HEK293 (cell line): ENCODE results near the gene OLFM1.

Experiments
- CTCF ChIA-PET: fragments of 350-600 bp; formaldehyde crosslinking; extraction: SDS; loops from one replicate; lab custom pipeline; 2021; ENCODE audit warnings: antibody characterized with exemption; lab: Yijun Ruan, JAX
- POLR2A ChIA-PET: fragments of 300-600 bp; formaldehyde crosslinking; extraction: SDS; loops from one replicate; lab custom pipeline; 2020; ENCODE audit warnings: antibody characterized with exemption, inconsistent platforms; lab: Yijun Ruan, JAX
- H3K27ac ChIP-seq: fragments of 200-500 bp; sonication (Bioruptor generic); 2 replicates; pipeline ENCODE4 v1.5.1; 2014; ENCODE audit warnings: low read depth, low read length, control low read depth, inconsistent platforms; ENCODE audit errors: extremely low read depth
- H3K36me3 ChIP-seq, 2 experiments: fragments of 200-500 bp in 1 of 2; sonication (Bioruptor generic) in 1 of 2; 1 replicate in 1 of 2; 2 replicates in 1 of 2; pipeline ENCODE4 v1.5.1; 2014 to 2017; ENCODE audit warnings: inconsistent platforms in 2 of 2, low read length in 2 of 2; ENCODE audit not compliant: control insufficient read depth in 2 of 2, insufficient read depth in 1 of 2
- H3K4me1 ChIP-seq: fragments of 200-500 bp; sonication (Bioruptor generic); 2 replicates; pipeline ENCODE4 v1.5.1; 2014; ENCODE audit warnings: mild to moderate bottlenecking, low read length, inconsistent platforms; ENCODE audit not compliant: control insufficient read depth, insufficient read depth
- H3K4me3 ChIP-seq: 2 replicates; pipeline ENCODE4 v1.5.1; 2011; ENCODE audit warnings: low read depth, mild to moderate bottlenecking, control low read depth, low read length, moderate library complexity
- H3K9me3 ChIP-seq: fragments of 200-500 bp; sonication (Bioruptor generic); 2 replicates; pipeline ENCODE4 v1.5.1; 2014; ENCODE audit warnings: low read depth, low read length, inconsistent platforms; ENCODE audit not compliant: control insufficient read depth, insufficient read depth
- GLIS2 ChIP-seq: fragments of 450-650 bp; formaldehyde crosslinking; IDR thresholded peaks from 2 replicates; pipeline ENCODE4 v1.5.1; 2016; ENCODE audit warnings: missing biosample characterization, missing genetic modification characterization
- IKZF3 ChIP-seq: fragments of 450-650 bp; IDR thresholded peaks from 2 replicates; pipeline ENCODE4 v1.5.0; 2018; ENCODE audit warnings: missing biosample characterization, mild to moderate bottlenecking, missing genetic modification characterization, moderate library complexity
- KLF1 ChIP-seq: fragments of 450-650 bp; formaldehyde crosslinking; IDR thresholded peaks from 2 replicates; pipeline ENCODE4 v1.5.1; 2016; ENCODE audit warnings: missing biosample characterization, missing genetic modification characterization
- KLF10 ChIP-seq: fragments of 450-650 bp; IDR thresholded peaks from 2 replicates; pipeline ENCODE4 v1.5.1; 2018; ENCODE audit warnings: missing biosample characterization, mild to moderate bottlenecking, missing genetic modification characterization
- KLF16 ChIP-seq: fragments of 450-650 bp; formaldehyde crosslinking; IDR thresholded peaks from 2 replicates; pipeline ENCODE4 v1.5.1; 2017; ENCODE audit warnings: missing biosample characterization, missing genetic modification characterization
- KLF8 ChIP-seq: fragments of 450-650 bp; formaldehyde crosslinking; IDR thresholded peaks from 2 replicates; pipeline ENCODE4 v1.5.1; 2016; ENCODE audit warnings: missing biosample characterization, missing genetic modification characterization
- KLF9 ChIP-seq: fragments of 450-650 bp; formaldehyde crosslinking; IDR thresholded peaks from 2 replicates; pipeline ENCODE4 v1.5.1; 2016; ENCODE audit warnings: missing biosample characterization, missing genetic modification characterization, low read depth
- SP2 ChIP-seq: fragments of 450-650 bp; formaldehyde crosslinking; IDR thresholded peaks from 2 replicates; pipeline ENCODE4 v1.5.1; 2016; ENCODE audit warnings: missing biosample characterization, missing genetic modification characterization
- SP3 ChIP-seq: fragments of 450-650 bp; formaldehyde crosslinking; IDR thresholded peaks from 2 replicates; pipeline ENCODE4 v1.5.1; 2016; ENCODE audit warnings: missing biosample characterization, missing genetic modification characterization
- SP7 ChIP-seq: fragments of 450-650 bp; formaldehyde crosslinking; IDR thresholded peaks from 2 replicates; pipeline ENCODE4 v1.5.1; 2016; ENCODE audit warnings: missing biosample characterization, missing genetic modification characterization
- ZEB2 ChIP-seq: fragments of 450-650 bp; formaldehyde crosslinking; IDR thresholded peaks from 2 replicates; pipeline ENCODE4 v1.5.1; 2016; ENCODE audit warnings: missing biosample characterization, missing genetic modification characterization
- ZFHX2 ChIP-seq: fragments of 450-650 bp; formaldehyde crosslinking; conservative IDR thresholded peaks from 2 replicates; pipeline ENCODE4 v1.5.1; 2016; ENCODE audit warnings: missing biosample characterization, missing genetic modification characterization
- ZFP3 ChIP-seq: fragments of 450-650 bp; formaldehyde crosslinking; IDR thresholded peaks from 2 replicates; pipeline ENCODE4 v1.5.1; 2016; ENCODE audit warnings: low read depth, missing biosample characterization, missing genetic modification characterization
- ZNF223 ChIP-seq: fragments of 450-650 bp; formaldehyde crosslinking; IDR thresholded peaks from 2 replicates; pipeline ENCODE4 v1.5.1; 2016; ENCODE audit warnings: missing biosample characterization, missing genetic modification characterization
- ZNF561 ChIP-seq: fragments of 450-650 bp; IDR thresholded peaks from 2 replicates; pipeline ENCODE4 v1.5.1; 2018; ENCODE audit warnings: missing biosample characterization, missing genetic modification characterization, borderline replicate concordance
- ZNF654 ChIP-seq: fragments of 450-650 bp; formaldehyde crosslinking; IDR thresholded peaks from 2 replicates; pipeline ENCODE4 v1.5.1; 2016; ENCODE audit warnings: low read depth, missing biosample characterization, missing genetic modification characterization
- ZSCAN30 ChIP-seq: fragments of 450-650 bp; IDR thresholded peaks from 2 replicates; pipeline ENCODE4 v1.5.1; 2018; ENCODE audit warnings: missing biosample characterization, mild to moderate bottlenecking, missing genetic modification characterization, moderate library complexity
- TF ChIP-seq, protein P1 (sequence below): fragments of 450-650 bp; formaldehyde crosslinking; IDR thresholded peaks from 2 replicates; pipeline ENCODE4 v1.5.1; 2016; ENCODE audit warnings: missing biosample characterization, missing genetic modification characterization
- TF ChIP-seq, protein P2 (sequence below): fragments of 450-650 bp; formaldehyde crosslinking; IDR thresholded peaks from 2 replicates; pipeline ENCODE4 v1.5.1; 2016; ENCODE audit warnings: missing biosample characterization, missing genetic modification characterization
- TF ChIP-seq, protein P3 (sequence below): fragments of 450-650 bp; formaldehyde crosslinking; IDR thresholded peaks from 2 replicates; pipeline ENCODE4 v1.5.1; 2016; ENCODE audit warnings: missing biosample characterization, missing genetic modification characterization
- TF ChIP-seq, protein P4 (sequence below): fragments of 450-650 bp; formaldehyde crosslinking; IDR thresholded peaks from 2 replicates; pipeline ENCODE4 v1.5.1; 2017; ENCODE audit warnings: missing biosample characterization, missing genetic modification characterization
- TF ChIP-seq, protein P5 (sequence below): fragments of 450-650 bp; formaldehyde crosslinking; optimal IDR thresholded peaks from 2 replicates; pipeline ENCODE3; 2016; ENCODE audit warnings: missing biosample characterization, mild to moderate bottlenecking, missing genetic modification characterization
- TF ChIP-seq, protein P6 (sequence below): fragments of 450-650 bp; IDR thresholded peaks from 2 replicates; pipeline ENCODE4 v1.5.1; 2018; ENCODE audit warnings: missing biosample characterization, mild to moderate bottlenecking, missing genetic modification characterization
- TF ChIP-seq, protein P7 (sequence below): fragments of 450-650 bp; formaldehyde crosslinking; IDR thresholded peaks from 2 replicates; pipeline ENCODE4 v1.5.1; 2016; ENCODE audit warnings: missing biosample characterization, missing genetic modification characterization
- TF ChIP-seq, protein P8 (sequence below): fragments of 450-650 bp; formaldehyde crosslinking; IDR thresholded peaks from 2 replicates; pipeline ENCODE4 v1.5.1; 2016; ENCODE audit warnings: missing biosample characterization, missing genetic modification characterization

Gene OLFM1

DNA sequence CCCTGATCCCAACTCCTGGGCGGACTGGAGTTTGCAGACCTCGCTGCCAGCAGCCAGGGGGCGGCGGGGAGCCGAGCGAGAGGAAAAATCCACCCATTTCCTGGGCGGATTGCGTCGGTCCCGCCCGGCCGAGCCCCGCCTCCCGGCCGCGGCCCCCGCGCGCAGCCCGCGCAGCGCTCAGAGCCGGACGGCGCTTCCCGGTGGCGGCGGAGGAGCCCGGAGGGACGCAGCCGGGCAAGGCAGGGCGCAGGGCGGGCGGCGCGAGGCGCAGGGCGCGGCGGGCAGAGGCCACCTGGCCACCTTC is at the start of gene OLFM1:
TSS of gene OLFM1 (plus strand) at position 180 of the 304 bp plus-strand sequence. CDS start 322 bp downstream, outside the sequence.
- ChIA-PET CTCF (interaction anchor here (0.6 to 6.0 kb wide), 27 partner anchors 12 to 734 kb away, joined by 3 to 110 read pairs (median 4); no protein-coding TSS in a partner anchor), POLR2A (no interaction called here)
- no peaks in the 10 kb centered on the region for H3K4me1 ChIP-seq
- H3K9me3 ChIP-seq: no peaks in the 10 kb centered on the region
- H3K4me3 ChIP-seq: no peak within 1 kb of the TSS
- H3K27ac ChIP-seq: no peak within 1 kb of the TSS
- no peaks in the 10 kb centered on the region for H3K36me3 ChIP-seq
- TF ChIP-seq KLF1 (tag by site-specific recombination) (peak; percentile 61), ZNF223 (no peak), KLF16 (0 out of 2 replicates have a peak, but pooled peaks have one; percentile 21), KLF8 (tag by site-specific recombination) (peak; percentile 45; the same call in 1 of the 2 replicates), ZNF561 (tag by site-specific recombination) (0 out of 2 replicates have a peak, but pooled peaks have one; percentile 17), KLF10 (tag by site-specific recombination) (peak; percentile 52; the same call in 1 of the 2 replicates), GLIS2 (tag by site-specific recombination) (no peak), SP3 (tag by site-specific recombination) (peak; percentile 29; the same call in 1 of the 2 replicates), IKZF3 (peak; percentile 75), ZSCAN30 (peak; percentile 80), SP7 (tag by site-specific recombination) (peak; percentile 23; the same call in 1 of the 2 replicates), ZFHX2 (tag by site-specific recombination) (0 out of 2 replicates have a peak, but pooled peaks have one; percentile 24), SP2 (tag by site-specific recombination) (peak; percentile 77), ZNF654 (peak; percentile 24; the same call in 1 of the 2 replicates), ZEB2 (tag by site-specific recombination) (0 out of 2 replicates have a peak, but pooled peaks have one; percentile 26), ZFP3 (tag by site-specific recombination) (no peak), KLF9 (tag by site-specific recombination) (0 out of 2 replicates have a peak, but pooled peaks have one; percentile 30)
- TF ChIP-seq, protein P1, sequence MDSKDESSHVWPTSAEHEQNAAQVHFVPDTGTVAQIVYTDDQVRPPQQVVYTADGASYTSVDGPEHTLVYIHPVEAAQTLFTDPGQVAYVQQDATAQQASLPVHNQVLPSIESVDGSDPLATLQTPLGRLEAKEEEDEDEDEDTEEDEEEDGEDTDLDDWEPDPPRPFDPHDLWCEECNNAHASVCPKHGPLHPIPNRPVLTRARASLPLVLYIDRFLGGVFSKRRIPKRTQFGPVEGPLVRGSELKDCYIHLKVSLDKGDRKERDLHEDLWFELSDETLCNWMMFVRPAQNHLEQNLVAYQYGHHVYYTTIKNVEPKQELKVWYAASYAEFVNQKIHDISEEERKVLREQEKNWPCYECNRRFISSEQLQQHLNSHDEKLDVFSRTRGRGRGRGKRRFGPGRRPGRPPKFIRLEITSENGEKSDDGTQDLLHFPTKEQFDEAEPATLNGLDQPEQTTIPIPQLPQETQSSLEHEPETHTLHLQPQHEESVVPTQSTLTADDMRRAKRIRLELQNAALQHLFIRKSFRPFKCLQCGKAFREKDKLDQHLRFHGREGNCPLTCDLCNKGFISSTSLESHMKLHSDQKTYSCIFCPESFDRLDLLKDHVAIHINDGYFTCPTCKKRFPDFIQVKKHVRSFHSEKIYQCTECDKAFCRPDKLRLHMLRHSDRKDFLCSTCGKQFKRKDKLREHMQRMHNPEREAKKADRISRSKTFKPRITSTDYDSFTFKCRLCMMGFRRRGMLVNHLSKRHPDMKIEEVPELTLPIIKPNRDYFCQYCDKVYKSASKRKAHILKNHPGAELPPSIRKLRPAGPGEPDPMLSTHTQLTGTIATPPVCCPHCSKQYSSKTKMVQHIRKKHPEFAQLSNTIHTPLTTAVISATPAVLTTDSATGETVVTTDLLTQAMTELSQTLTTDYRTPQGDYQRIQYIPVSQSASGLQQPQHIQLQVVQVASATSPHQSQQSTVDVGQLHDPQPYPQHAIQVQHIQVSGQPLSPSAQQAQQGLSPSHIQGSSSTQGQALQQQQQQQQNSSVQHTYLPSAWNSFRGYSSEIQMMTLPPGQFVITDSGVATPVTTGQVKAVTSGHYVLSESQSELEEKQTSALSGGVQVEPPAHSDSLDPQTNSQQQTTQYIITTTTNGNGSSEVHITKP (tag by site-specific recombination): peak; percentile 61
- TF ChIP-seq, protein P2, sequence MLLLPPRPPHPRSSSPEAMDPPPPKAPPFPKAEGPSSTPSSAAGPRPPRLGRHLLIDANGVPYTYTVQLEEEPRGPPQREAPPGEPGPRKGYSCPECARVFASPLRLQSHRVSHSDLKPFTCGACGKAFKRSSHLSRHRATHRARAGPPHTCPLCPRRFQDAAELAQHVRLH (tag by site-specific recombination): no peak
- TF ChIP-seq, protein P3, sequence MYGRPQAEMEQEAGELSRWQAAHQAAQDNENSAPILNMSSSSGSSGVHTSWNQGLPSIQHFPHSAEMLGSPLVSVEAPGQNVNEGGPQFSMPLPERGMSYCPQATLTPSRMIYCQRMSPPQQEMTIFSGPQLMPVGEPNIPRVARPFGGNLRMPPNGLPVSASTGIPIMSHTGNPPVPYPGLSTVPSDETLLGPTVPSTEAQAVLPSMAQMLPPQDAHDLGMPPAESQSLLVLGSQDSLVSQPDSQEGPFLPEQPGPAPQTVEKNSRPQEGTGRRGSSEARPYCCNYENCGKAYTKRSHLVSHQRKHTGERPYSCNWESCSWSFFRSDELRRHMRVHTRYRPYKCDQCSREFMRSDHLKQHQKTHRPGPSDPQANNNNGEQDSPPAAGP (tag by site-specific recombination): peak; percentile 45
- TF ChIP-seq, protein P4, sequence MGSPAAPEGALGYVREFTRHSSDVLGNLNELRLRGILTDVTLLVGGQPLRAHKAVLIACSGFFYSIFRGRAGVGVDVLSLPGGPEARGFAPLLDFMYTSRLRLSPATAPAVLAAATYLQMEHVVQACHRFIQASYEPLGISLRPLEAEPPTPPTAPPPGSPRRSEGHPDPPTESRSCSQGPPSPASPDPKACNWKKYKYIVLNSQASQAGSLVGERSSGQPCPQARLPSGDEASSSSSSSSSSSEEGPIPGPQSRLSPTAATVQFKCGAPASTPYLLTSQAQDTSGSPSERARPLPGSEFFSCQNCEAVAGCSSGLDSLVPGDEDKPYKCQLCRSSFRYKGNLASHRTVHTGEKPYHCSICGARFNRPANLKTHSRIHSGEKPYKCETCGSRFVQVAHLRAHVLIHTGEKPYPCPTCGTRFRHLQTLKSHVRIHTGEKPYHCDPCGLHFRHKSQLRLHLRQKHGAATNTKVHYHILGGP (tag by site-specific recombination): no peak
- TF ChIP-seq, protein P5, sequence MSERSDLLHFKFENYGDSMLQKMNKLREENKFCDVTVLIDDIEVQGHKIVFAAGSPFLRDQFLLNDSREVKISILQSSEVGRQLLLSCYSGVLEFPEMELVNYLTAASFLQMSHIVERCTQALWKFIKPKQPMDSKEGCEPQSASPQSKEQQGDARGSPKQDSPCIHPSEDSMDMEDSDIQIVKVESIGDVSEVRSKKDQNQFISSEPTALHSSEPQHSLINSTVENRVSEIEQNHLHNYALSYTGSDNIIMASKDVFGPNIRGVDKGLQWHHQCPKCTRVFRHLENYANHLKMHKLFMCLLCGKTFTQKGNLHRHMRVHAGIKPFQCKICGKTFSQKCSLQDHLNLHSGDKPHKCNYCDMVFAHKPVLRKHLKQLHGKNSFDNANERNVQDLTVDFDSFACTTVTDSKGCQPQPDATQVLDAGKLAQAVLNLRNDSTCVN (tag by site-specific recombination): peak; percentile 26
- TF ChIP-seq, protein P6, sequence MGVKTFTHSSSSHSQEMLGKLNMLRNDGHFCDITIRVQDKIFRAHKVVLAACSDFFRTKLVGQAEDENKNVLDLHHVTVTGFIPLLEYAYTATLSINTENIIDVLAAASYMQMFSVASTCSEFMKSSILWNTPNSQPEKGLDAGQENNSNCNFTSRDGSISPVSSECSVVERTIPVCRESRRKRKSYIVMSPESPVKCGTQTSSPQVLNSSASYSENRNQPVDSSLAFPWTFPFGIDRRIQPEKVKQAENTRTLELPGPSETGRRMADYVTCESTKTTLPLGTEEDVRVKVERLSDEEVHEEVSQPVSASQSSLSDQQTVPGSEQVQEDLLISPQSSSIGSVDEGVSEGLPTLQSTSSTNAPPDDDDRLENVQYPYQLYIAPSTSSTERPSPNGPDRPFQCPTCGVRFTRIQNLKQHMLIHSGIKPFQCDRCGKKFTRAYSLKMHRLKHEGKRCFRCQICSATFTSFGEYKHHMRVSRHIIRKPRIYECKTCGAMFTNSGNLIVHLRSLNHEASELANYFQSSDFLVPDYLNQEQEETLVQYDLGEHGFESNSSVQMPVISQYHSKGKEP (tag by site-specific recombination): 0 out of 2 replicates have a peak, but pooled peaks have one; percentile 13
- TF ChIP-seq, protein P7, sequence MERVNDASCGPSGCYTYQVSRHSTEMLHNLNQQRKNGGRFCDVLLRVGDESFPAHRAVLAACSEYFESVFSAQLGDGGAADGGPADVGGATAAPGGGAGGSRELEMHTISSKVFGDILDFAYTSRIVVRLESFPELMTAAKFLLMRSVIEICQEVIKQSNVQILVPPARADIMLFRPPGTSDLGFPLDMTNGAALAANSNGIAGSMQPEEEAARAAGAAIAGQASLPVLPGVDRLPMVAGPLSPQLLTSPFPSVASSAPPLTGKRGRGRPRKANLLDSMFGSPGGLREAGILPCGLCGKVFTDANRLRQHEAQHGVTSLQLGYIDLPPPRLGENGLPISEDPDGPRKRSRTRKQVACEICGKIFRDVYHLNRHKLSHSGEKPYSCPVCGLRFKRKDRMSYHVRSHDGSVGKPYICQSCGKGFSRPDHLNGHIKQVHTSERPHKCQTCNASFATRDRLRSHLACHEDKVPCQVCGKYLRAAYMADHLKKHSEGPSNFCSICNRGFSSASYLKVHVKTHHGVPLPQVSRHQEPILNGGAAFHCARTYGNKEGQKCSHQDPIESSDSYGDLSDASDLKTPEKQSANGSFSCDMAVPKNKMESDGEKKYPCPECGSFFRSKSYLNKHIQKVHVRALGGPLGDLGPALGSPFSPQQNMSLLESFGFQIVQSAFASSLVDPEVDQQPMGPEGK: peak; percentile 41; the same call in 1 of the 2 replicates
- TF ChIP-seq, protein P8, sequence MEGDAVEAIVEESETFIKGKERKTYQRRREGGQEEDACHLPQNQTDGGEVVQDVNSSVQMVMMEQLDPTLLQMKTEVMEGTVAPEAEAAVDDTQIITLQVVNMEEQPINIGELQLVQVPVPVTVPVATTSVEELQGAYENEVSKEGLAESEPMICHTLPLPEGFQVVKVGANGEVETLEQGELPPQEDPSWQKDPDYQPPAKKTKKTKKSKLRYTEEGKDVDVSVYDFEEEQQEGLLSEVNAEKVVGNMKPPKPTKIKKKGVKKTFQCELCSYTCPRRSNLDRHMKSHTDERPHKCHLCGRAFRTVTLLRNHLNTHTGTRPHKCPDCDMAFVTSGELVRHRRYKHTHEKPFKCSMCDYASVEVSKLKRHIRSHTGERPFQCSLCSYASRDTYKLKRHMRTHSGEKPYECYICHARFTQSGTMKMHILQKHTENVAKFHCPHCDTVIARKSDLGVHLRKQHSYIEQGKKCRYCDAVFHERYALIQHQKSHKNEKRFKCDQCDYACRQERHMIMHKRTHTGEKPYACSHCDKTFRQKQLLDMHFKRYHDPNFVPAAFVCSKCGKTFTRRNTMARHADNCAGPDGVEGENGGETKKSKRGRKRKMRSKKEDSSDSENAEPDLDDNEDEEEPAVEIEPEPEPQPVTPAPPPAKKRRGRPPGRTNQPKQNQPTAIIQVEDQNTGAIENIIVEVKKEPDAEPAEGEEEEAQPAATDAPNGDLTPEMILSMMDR (tag by site-specific recombination): peak; percentile 54; the same call in 1 of the 2 replicates
